NT2/D1 (cell line): ENCODE data around the gene ELP4.

Source experiments
- DNase-seq: peaks from one replicate; pipeline ENCODE4 v3.0.0-alpha.2; 2011; ENCODE audit warnings: low read depth, low spot score
- H3K27me3 ChIP-seq: 2 replicates; pipeline ENCODE4 v1.6.0; 2011; ENCODE audit warnings: mild to moderate bottlenecking; ENCODE audit not compliant: insufficient read length, insufficient read depth
- H3K36me3 ChIP-seq: 2 replicates; pipeline ENCODE4 v1.6.1; 2011; ENCODE audit warnings: mild to moderate bottlenecking, low read length, mixed read lengths; ENCODE audit not compliant: insufficient read depth, insufficient read length
- H3K4me1 ChIP-seq: 2 replicates; pipeline ENCODE4 v1.5.1; 2011; ENCODE audit not compliant: insufficient read depth, insufficient read length
- H3K4me3 ChIP-seq: 2 replicates; pipeline ENCODE4 v1.5.1; 2011; ENCODE audit warnings: low read depth; ENCODE audit not compliant: insufficient read length
- H3K9ac ChIP-seq: 2 replicates; pipeline ENCODE4 v1.6.0; 2011; ENCODE audit warnings: low read depth; ENCODE audit not compliant: insufficient read length
- H3K9me3 ChIP-seq: 2 replicates; pipeline ENCODE4 v1.5.1; 2011; ENCODE audit warnings: mild to moderate bottlenecking, low read length; ENCODE audit not compliant: insufficient read depth
- SUZ12 ChIP-seq: IDR thresholded peaks from 2 replicates; pipeline ENCODE4 v1.6.1; 2011; ENCODE audit not compliant: insufficient read length, insufficient read depth; ENCODE audit errors: extremely low read depth
- YY1 ChIP-seq: IDR thresholded peaks from 2 replicates; pipeline ENCODE4 v1.6.1; 2011; ENCODE audit not compliant: insufficient read length, insufficient read depth
- ZNF274 ChIP-seq: IDR thresholded peaks from 2 replicates; pipeline ENCODE4 v1.6.1; 2011; ENCODE audit warnings: mild to moderate bottlenecking, low read depth, low read length

The ELP4 gene

GRCh38 chr11:31834237-31834636 lies 324.7 kb downstream of the ELP4 start:
- Histone ChIP-seq H3K9ac (no peak overlapping the region), H3K9me3 (no peaks in the 10 kb centered on the region), H3K4me3 (no peak overlapping the region), H3K27me3 (peaks cover 22% of the 10 kb centered on the region), H3K36me3 (no peaks in the 10 kb centered on the region), H3K4me1 (no peaks in the 10 kb centered on the region)
- DNase-seq = no peak
- TF ChIP-seq ZNF274 (no peak), YY1 (no peak), SUZ12 (no peak)
